Mesenchymal stem cell (in vitro differentiated cells and primary cell): ENCODE data around the gene ALDH2.
A peak's percentile ranks its signal among the peaks of the same experiment; 100 is the strongest.

Experiments used
- DNase-seq: peaks from one replicate; pipeline ENCODE4 v3.0.0-alpha.2; 2013
- H2AFZ ChIP-seq: one replicate; pipeline ENCODE4 v1.6.1; 2013; ENCODE audit warnings: low read depth, mild to moderate bottlenecking, control low read depth, inconsistent platforms, low read length, moderate library complexity
- H2AK5ac ChIP-seq: 2 replicates; pipeline ENCODE4 v1.6.1; 2013; ENCODE audit warnings: low read length, moderate library complexity, mild to moderate bottlenecking, inconsistent platforms; ENCODE audit not compliant: severe bottlenecking
- H2BK120ac ChIP-seq: one replicate; pipeline ENCODE4 v1.6.1; 2013; ENCODE audit warnings: low read depth, mild to moderate bottlenecking, inconsistent platforms, low read length, moderate library complexity
- H2BK12ac ChIP-seq, 2 experiments: one replicate each; pipeline ENCODE4 v1.6.1; 2013; ENCODE audit warnings: inconsistent platforms in 2 of 2, low read length in 2 of 2, mild to moderate bottlenecking in 2 of 2, moderate library complexity in 2 of 2, control low read depth in 1 of 2
- H2BK15ac ChIP-seq: one replicate; pipeline ENCODE4 v1.6.1; 2013; ENCODE audit warnings: mild to moderate bottlenecking, low read depth, inconsistent platforms; ENCODE audit not compliant: poor library complexity, severe bottlenecking
- H2BK5ac ChIP-seq: 2 replicates; pipeline ENCODE4 v1.6.1; 2013; ENCODE audit warnings: low read depth, mild to moderate bottlenecking, low read length, control low read depth, inconsistent platforms; ENCODE audit not compliant: poor library complexity, severe bottlenecking
- H3K14ac ChIP-seq, 2 experiments: one replicate each; pipeline ENCODE4 v1.6.1; 2013; ENCODE audit warnings: inconsistent platforms in 2 of 2, low read length in 2 of 2, control low read depth in 1 of 2, mild to moderate bottlenecking in 1 of 2, moderate library complexity in 1 of 2
- H3K18ac ChIP-seq, 2 experiments: one replicate each; pipeline ENCODE4 v1.6.1; 2013; ENCODE audit warnings: inconsistent platforms in 2 of 2, low read length in 2 of 2, control low read depth in 1 of 2, low read depth in 1 of 2, mild to moderate bottlenecking in 1 of 2
- H3K23ac ChIP-seq, 2 experiments: one replicate each; pipeline ENCODE4 v1.6.1; 2013; ENCODE audit warnings: inconsistent platforms in 2 of 2, low read length in 2 of 2, mild to moderate bottlenecking in 2 of 2, moderate library complexity in 2 of 2, control low read depth in 1 of 2
- H3K27ac ChIP-seq: 2 replicates; pipeline ENCODE4 v1.5.1; 2013; ENCODE audit warnings: mild to moderate bottlenecking, moderate library complexity, low read length, control low read depth, inconsistent platforms; ENCODE audit not compliant: poor library complexity, severe bottlenecking
- H3K27me3 ChIP-seq, 2 experiments: 2 replicates each; pipeline versions ENCODE4 v1.6.1 to v1.7.0; 2013; ENCODE audit warnings: low read length in 2 of 2, mild to moderate bottlenecking in 2 of 2, moderate library complexity in 2 of 2, control low read depth in 1 of 2, inconsistent platforms in 1 of 2; ENCODE audit not compliant: control insufficient read depth in 1 of 2, insufficient read depth in 1 of 2
- H3K36me3 ChIP-seq, 2 experiments: 2 replicates each; pipeline versions ENCODE4 v1.6.1 to v1.7.0; 2013; ENCODE audit warnings: low read length in 2 of 2, control low read depth in 1 of 2, inconsistent platforms in 1 of 2, low read depth in 1 of 2, mild to moderate bottlenecking in 1 of 2; ENCODE audit not compliant: insufficient read depth in 2 of 2, control insufficient read depth in 1 of 2
- H3K4ac ChIP-seq, 2 experiments: one replicate each; pipeline ENCODE4 v1.6.1; 2013; ENCODE audit warnings: inconsistent platforms in 2 of 2, low read length in 2 of 2, mild to moderate bottlenecking in 2 of 2, moderate library complexity in 2 of 2, control low read depth in 1 of 2, low read depth in 1 of 2
- H3K4me1 ChIP-seq: 2 replicates; pipeline ENCODE4 v1.6.1; 2013; ENCODE audit warnings: low read depth, low read length, control low read depth; ENCODE audit not compliant: control insufficient read depth, insufficient read depth
- H3K4me2 ChIP-seq: 2 replicates; pipeline ENCODE4 v1.6.1; 2013; ENCODE audit warnings: low read length, mild to moderate bottlenecking, inconsistent platforms; ENCODE audit not compliant: poor library complexity, severe bottlenecking
- H3K4me3 ChIP-seq, 2 experiments: 2 replicates each; pipeline versions ENCODE4 v1.5.1 to v1.7.0; 2013; ENCODE audit warnings: low read length in 2 of 2, mild to moderate bottlenecking in 2 of 2, control low read depth in 1 of 2, low read depth in 1 of 2; ENCODE audit not compliant: insufficient read depth in 1 of 2
- H3K79me1 ChIP-seq: replicated peaks from 2 replicates; pipeline ENCODE4 v1.6.1; 2013; ENCODE audit warnings: mild to moderate bottlenecking, control low read depth, low read length, inconsistent platforms; ENCODE audit not compliant: poor library complexity, severe bottlenecking
- H3K9ac ChIP-seq: 2 replicates; pipeline ENCODE4 v1.7.0; 2013; ENCODE audit warnings: mild to moderate bottlenecking, low read length, moderate library complexity
- H3K9me3 ChIP-seq: 2 replicates; pipeline ENCODE4 v1.7.0; 2013; ENCODE audit warnings: mild to moderate bottlenecking, low read length; ENCODE audit not compliant: control insufficient read depth
- H4K8ac ChIP-seq: one replicate; pipeline ENCODE4 v1.6.1; 2013; ENCODE audit warnings: inconsistent platforms, mild to moderate bottlenecking, low read length, moderate library complexity
- H4K91ac ChIP-seq: one replicate; pipeline ENCODE4 v1.6.1; 2013; ENCODE audit warnings: mild to moderate bottlenecking, low read length, inconsistent platforms
- WGBS: methylation state at CpG from one replicate; pipeline ENCODE4 v1.1.7; 2013; ENCODE audit warnings: mixed read lengths; 5-methylcytosine and 5-hydroxymethylcytosine counted together

The ALDH2 gene

DNA sequence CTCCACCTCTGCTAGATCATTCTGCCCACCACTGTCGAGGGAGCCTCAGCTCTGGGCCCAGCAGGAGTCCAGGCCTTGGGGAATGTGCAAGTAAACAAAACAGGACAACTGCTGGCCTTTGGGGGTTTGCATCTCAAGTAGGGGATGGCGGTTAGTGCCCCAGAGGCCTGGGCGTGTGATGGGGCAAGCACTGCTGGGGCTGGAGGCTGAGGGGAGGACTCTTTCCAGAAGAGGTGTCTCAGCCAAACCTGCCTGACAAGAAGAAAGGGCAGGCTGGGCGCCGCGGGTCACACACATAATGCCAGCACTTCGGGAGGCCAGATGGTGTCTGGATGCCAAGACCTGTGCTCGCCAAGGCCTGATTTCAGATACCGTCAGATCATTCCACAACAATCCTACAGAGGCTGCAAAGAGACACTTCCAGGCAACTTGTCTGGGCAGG, 8.6 kb upstream of the ALDH2 start:
- Histone ChIP-seq H2AK5ac (peak overlapping the region; percentile 21), H4K91ac (peak overlapping the region; percentile 71), H3K4ac (peak overlapping the region; percentile 8 to 52), H3K36me3 (peaks cover 30 to 34% of the 10 kb centered on the region in 2 experiments), H2BK5ac (no peak overlapping the region), H3K9ac (no peak overlapping the region), H2BK15ac (peak overlapping the region; percentile 88), H3K14ac (no peak overlapping the region), H3K4me2 (no peak overlapping the region), H3K9me3 (no peaks in the 10 kb centered on the region), H2BK12ac (peak overlapping the region; percentile 7 to 20), H3K4me1 (peaks cover 24% of the 10 kb centered on the region), H3K27me3 (peaks cover 15 to 26% of the 10 kb centered on the region in 2 experiments), H3K18ac (peak overlapping the region; percentile 77 to 82), H3K27ac (peak overlapping the region; percentile 3), H3K4me3 (no peak overlapping the region), H4K8ac (peak overlapping the region; percentile 67), H2AFZ (peak overlapping the region; percentile 21), H2BK120ac (peak overlapping the region; percentile 73), H3K23ac (no peak overlapping the region), H3K79me1 (no peaks in the 10 kb centered on the region)
- DNase-seq: no peak
- 80% methylated on average over 9 of the region's 9 CpGs for WGBS

DNA sequence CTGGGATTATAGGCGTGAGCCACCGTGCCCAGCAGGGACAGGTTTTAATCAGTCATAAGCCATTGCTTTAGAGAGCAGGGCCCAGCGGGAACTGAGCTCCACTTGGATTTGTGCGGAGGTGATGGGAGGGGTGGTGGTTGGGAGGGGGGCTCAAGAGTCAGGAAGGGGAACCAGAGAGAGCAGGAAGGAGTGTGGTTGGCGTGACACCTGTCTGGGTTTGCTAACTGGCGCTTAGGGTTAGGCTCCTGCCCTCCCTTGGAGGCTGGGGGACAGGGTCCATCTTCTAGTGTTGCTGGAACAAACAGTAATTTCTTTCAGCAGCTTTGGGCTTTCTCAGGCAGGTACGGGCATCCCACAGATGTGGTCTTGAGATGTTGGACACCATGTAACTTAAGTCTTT, 7.5 kb upstream of the ALDH2 start:
- Histone ChIP-seq H3K9me3 (no peaks in the 10 kb centered on the region), H4K8ac (no peak overlapping the region), H4K91ac (no peak overlapping the region), H3K79me1 (no peaks in the 10 kb centered on the region), H2BK15ac (no peak overlapping the region), H3K18ac (peak overlapping the region in 1 of 2 experiments; percentile 35), H3K4me2 (no peak overlapping the region), H3K27ac (no peak overlapping the region), H3K23ac (no peak overlapping the region), H3K36me3 (peaks cover 22 to 25% of the 10 kb centered on the region in 2 experiments), H2BK5ac (no peak overlapping the region), H2BK12ac (no peak overlapping the region), H3K4me1 (peaks cover 22% of the 10 kb centered on the region), H2AK5ac (no peak overlapping the region), H3K14ac (no peak overlapping the region), H3K9ac (no peak overlapping the region), H2AFZ (no peak overlapping the region), H3K27me3 (peaks cover 19 to 35% of the 10 kb centered on the region in 2 experiments), H3K4ac (peak overlapping the region in 1 of 2 experiments; percentile 17), H2BK120ac (no peak overlapping the region), H3K4me3 (no peak overlapping the region)
- 97% methylated on average over 7 of the region's 7 CpGs for WGBS
- no peak for DNase-seq

DNA sequence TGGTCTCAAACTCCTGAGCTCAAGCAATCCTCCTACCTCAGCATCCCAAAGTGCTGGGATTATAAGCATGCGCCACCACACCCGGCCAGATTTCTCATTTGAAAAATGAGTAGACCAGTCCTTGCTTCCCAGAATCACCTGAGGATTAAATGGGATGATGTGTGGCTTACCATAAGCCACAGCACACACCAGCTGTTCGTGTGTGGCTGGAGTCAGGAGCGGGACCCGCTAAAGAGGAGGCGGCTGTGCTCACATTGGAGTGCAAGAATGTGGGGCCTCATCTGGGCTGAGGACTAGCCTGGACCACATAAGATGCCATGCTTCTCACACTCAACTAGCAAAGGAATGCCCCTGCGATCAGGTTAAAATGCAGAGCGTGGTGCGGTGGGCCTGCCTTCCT, 6.7 kb upstream of the ALDH2 start:
- WGBS: 92% methylated on average over 9 of the region's 9 CpGs
- H3K4me3 ChIP-seq: no peak overlapping the region
- H3K36me3 ChIP-seq: peaks cover 17 to 19% of the 10 kb centered on the region in 2 experiments
- no peak overlapping the region for H3K9ac ChIP-seq
- peaks cover 22% of the 10 kb centered on the region for H3K4me1 ChIP-seq
- peak overlapping the region; percentile 2 for H4K91ac ChIP-seq
- H2BK120ac ChIP-seq: no peak overlapping the region
- H2AK5ac ChIP-seq: no peak overlapping the region
- H3K18ac ChIP-seq: no peak overlapping the region
- no peak overlapping the region for H3K27ac ChIP-seq
- H3K79me1 ChIP-seq: no peaks in the 10 kb centered on the region
- no peak overlapping the region for H2AFZ ChIP-seq
- no peak for DNase-seq
- no peak overlapping the region for H3K4ac ChIP-seq
- H3K23ac ChIP-seq: no peak overlapping the region
- H3K4me2 ChIP-seq: no peak overlapping the region
- H2BK5ac ChIP-seq: no peak overlapping the region
- H2BK12ac ChIP-seq: no peak overlapping the region
- peaks cover 19 to 40% of the 10 kb centered on the region in 2 experiments for H3K27me3 ChIP-seq
- H3K9me3 ChIP-seq: no peaks in the 10 kb centered on the region
- H2BK15ac ChIP-seq: no peak overlapping the region
- H3K14ac ChIP-seq: no peak overlapping the region
- no peak overlapping the region for H4K8ac ChIP-seq

DNA sequence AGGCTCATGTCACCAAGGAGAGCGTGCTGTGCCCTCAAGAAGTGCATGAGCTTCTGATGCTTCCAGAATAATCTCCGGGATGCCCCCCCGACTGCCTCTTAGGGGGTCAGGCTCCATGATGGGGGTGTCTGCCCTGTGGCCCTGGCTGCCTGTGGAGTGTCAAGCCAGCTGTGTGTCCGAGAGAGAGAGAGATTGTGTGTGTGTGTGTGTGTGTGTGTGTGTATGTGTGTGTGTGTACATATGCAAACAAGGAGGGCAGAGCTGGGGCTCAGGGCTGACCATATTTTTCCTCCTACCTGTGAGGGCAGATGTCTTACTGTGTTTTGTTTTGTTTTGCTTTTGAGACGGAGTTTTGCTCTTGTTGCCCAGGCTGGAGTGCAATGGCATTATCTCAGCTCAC, 5.6 kb upstream of the ALDH2 start:
- H3K4ac ChIP-seq: no peak overlapping the region
- 95% methylated on average over 5 of the region's 5 CpGs for WGBS
- H2BK15ac ChIP-seq: no peak overlapping the region
- no peak overlapping the region for H2AK5ac ChIP-seq
- H3K14ac ChIP-seq: no peak overlapping the region
- H4K91ac ChIP-seq: no peak overlapping the region
- no peak overlapping the region for H2BK5ac ChIP-seq
- peaks cover 22% of the 10 kb centered on the region for H3K4me1 ChIP-seq
- no peak overlapping the region for H3K9ac ChIP-seq
- H3K36me3 ChIP-seq: peaks cover 8 to 9% of the 10 kb centered on the region in 2 experiments
- H2AFZ ChIP-seq: no peak overlapping the region
- H3K18ac ChIP-seq: no peak overlapping the region
- H2BK120ac ChIP-seq: no peak overlapping the region
- no peak overlapping the region for H3K4me2 ChIP-seq
- H3K79me1 ChIP-seq: no peaks in the 10 kb centered on the region
- no peaks in the 10 kb centered on the region for H3K9me3 ChIP-seq
- no peak overlapping the region for H2BK12ac ChIP-seq
- H3K23ac ChIP-seq: no peak overlapping the region
- H3K27ac ChIP-seq: no peak overlapping the region
- no peak overlapping the region for H4K8ac ChIP-seq
- DNase-seq: no peak
- H3K27me3 ChIP-seq: peaks cover 19 to 46% of the 10 kb centered on the region in 2 experiments
- no peak overlapping the region for H3K4me3 ChIP-seq
